Measurements from ENCODE around the gene MTX2. TPM values are rescaled to one million over a fixed set of nuclear protein-coding genes. Genes with fewer than 3 reads are reported as not detected.
"Not testable (repeated sequence)": the region's sequence is repeated elsewhere in the genome, so short reads cannot be mapped to it uniquely, and the experiment has no call there.

MTX2 gene
- total and polyA plus RNA-seq, 5 donors: 34.7 to 83.3 (median 47.6) TPM

DNA sequence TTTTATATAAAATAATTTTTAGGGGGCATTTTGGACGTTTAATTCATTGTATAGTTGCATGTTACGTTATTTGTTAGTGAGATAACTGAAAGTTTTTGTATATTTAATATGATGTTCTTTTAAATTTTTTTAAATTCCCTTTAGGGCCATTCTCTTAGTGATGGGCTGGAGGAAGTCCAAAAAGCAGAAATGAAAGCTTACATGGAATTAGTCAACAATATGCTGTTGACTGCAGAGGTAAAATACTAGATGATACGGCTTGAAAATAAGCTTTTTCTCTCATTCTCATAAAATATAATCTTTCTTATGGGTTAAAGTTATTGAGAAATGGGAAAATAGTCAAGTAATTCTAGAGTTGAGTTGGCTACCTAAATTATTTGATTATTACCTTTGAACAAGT, 58.9 kb downstream of the MTX2 start:
- WGBS: 83% methylated on average over 3 of the region's 3 CpGs
- no peak for DNase-seq

DNA sequence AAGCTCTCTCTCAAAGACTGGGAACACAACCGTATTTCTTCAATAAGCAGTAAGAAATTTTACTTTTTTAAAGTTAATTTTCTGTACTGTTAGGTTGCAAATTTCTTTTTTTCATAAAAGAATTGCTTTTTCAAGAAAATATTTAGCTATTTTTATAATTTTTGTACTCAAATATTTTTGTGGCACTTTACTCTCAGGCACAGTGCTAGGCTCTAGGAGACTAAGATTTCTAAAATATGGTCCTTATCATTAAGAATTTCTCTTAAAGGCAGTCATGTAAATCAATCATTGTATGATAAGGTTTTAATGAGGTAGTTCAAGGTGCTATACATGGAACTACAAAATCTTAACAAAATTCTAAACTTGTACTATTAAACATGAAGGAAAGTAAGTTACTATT, 61.4 kb downstream of the MTX2 start:
- H3K4me3 ChIP-seq (ENCODE audit: low read length): no peak overlapping the region
- H3K4me1 ChIP-seq (ENCODE audit: control insufficient read depth, insufficient read depth, low read length): no peaks in the 10 kb centered on the region
- ATAC-seq: no peak
- WGBS: 99% methylated on average over 1 of the region's 1 CpG
- H3K27me3 ChIP-seq (ENCODE audit: control insufficient read depth, insufficient read depth): no peaks in the 10 kb centered on the region
- DNase-seq: no peak
- intact Hi-C loops (cut with DNase I): no loop called here
- no peak overlapping the region for H3K27ac ChIP-seq (ENCODE audit: low read length)
- no peaks in the 10 kb centered on the region for H3K9me3 ChIP-seq (ENCODE audit: control insufficient read depth, low read length)

More for the DNA sequence above, 58.9 kb downstream of the MTX2 start:
- Histone ChIP-seq H3K27ac (ENCODE audit: low read length) (no peak overlapping the region), H3K4me3 (ENCODE audit: low read length) (no peak overlapping the region), H3K4me1 (ENCODE audit: control insufficient read depth, insufficient read depth, low read length) (no peaks in the 10 kb centered on the region), H3K27me3 (ENCODE audit: control insufficient read depth, insufficient read depth) (no peaks in the 10 kb centered on the region), H3K9me3 (ENCODE audit: control insufficient read depth, low read length) (no peaks in the 10 kb centered on the region)
- no peak for ATAC-seq
- intact Hi-C loops (cut with DNase I): no loop called here

DNA sequence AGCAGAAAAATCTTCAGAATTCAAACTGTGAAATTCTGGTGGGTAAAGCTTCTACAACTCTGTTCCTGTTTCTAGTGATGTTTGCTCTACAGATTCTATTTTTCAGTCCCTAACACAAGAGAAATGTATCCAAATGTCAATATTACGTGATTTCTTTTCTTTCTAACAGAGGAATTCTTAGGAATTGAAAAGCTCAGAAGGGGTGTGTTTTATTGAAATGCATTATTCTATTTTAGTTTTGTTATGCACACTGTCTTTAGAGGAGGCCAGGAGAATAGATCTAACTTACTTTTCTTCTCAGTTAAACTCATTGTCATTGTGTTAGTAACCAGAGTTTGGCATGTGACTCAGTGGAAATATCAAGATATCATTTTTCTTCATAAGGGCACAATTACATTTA, 62.4 kb downstream of the MTX2 start:
- DNase-seq (no peak), ATAC-seq (no peak)
- Histone ChIP-seq H3K9me3 (ENCODE audit: control insufficient read depth, low read length) (no peaks in the 10 kb centered on the region), H3K27ac (ENCODE audit: low read length) (no peak overlapping the region), H3K4me1 (ENCODE audit: control insufficient read depth, insufficient read depth, low read length) (no peaks in the 10 kb centered on the region), H3K27me3 (ENCODE audit: control insufficient read depth, insufficient read depth) (no peaks in the 10 kb centered on the region), H3K4me3 (ENCODE audit: low read length) (no peak overlapping the region)
- WGBS: 99% methylated on average over 1 of the region's 1 CpG
- intact Hi-C loops (cut with DNase I): no loop called here

DNA sequence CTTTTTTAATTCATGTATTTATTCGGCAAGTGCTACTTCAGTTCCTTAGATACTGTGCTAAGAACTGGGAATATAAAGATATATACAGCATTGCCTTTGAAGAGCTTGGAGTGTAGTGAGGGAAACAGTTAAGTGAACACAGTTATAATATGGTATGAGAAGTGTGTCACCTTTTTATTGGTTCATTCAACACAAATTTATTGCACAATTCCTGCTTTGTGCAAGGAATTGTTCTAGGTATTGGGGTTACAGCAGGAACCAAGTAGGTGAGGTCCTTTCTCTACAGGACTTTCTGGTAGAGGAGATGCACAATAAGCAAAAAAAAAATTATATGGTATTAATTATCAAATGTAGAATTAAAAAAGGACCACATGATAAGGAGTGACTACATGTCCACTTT, 65.5 kb downstream of the MTX2 start:
- DNase-seq (no peak), ATAC-seq (no peak)
- H3K4me1 ChIP-seq (ENCODE audit: control insufficient read depth, insufficient read depth, low read length): peaks cover 3% of the 10 kb centered on the region
- H3K4me3 ChIP-seq (ENCODE audit: low read length): no peak overlapping the region
- H3K27me3 ChIP-seq (ENCODE audit: control insufficient read depth, insufficient read depth): no peaks in the 10 kb centered on the region
- H3K9me3 ChIP-seq (ENCODE audit: control insufficient read depth, low read length): no peaks in the 10 kb centered on the region
- H3K27ac ChIP-seq (ENCODE audit: low read length): no peak overlapping the region
- intact Hi-C loops (cut with DNase I): no loop called here
- WGBS: 95% methylated on average over 1 of the region's 1 CpG

DNA sequence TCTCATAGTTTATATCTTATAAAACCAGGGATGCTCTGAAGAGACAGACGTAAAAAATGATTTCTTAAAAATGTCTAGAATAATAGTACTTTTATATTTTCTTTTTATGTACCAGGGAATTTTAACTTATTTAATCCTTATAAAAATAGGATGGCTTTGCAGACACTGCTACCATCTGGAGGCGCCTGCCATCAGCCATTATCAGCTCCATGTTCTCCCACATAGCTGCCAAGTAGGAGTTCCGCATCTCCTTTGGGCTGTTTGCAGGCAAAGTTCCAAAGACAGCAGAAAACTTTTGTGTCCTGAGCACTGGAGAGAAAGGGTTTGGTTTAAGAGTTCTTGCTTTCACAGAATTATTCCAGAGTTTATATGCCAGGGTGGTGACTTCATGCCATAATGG, 69.2 kb downstream of the MTX2 start:
- Histone ChIP-seq H3K4me1 (ENCODE audit: control insufficient read depth, insufficient read depth, low read length) (peaks cover 3% of the 10 kb centered on the region), H3K9me3 (ENCODE audit: control insufficient read depth, low read length) (no peaks in the 10 kb centered on the region), H3K27me3 (ENCODE audit: control insufficient read depth, insufficient read depth) (no peaks in the 10 kb centered on the region), H3K27ac (ENCODE audit: low read length) (no peak overlapping the region), H3K4me3 (ENCODE audit: low read length) (no peak overlapping the region)
- intact Hi-C loops (cut with DNase I): no loop called here
- WGBS: 63% methylated on average over 3 of the region's 3 CpGs
- DNase-seq (peak in 1 of 3 donors; percentile 47), ATAC-seq (no peak)

DNA sequence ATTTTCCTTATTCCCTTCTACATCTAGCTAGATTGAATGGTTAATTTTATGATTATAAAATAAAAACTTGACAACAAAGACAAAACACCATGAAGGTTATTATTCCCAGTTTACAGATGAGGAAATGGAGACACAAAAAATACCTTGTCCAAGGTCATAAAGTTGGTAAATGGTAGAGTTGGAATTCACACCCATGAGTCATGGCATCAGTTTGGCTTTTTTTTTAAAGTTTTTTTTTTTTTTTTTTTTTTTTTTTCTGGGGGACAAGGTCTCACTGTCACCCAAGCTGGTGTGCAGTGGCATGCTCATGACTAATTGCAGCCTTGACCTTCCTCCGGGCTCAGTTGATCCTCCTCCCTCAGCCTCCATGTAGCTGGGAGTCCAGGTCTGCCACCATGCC, 70.0 kb downstream of the MTX2 start:
- no peak overlapping the region for H3K27ac ChIP-seq (ENCODE audit: low read length)
- intact Hi-C loops (cut with DNase I): no loop called here

DNA sequence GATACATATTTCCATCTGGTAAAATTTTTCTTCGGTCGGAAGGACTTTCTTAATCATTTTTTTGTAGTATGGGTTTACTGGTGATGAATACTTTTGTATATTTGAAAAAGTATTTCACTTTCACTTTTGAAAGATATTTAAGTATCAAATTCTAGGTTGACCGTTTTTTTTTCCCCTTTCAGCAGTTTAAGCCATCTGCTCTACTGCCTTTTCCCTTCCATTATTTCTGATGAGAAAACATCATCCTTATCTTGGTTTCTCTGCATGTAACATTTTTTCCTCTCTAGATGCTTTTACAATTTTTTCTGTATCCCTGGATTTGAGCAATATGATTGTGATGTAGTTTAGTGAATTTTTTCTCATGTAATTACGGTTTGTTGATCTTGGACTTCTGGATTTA, 87.0 kb downstream of the MTX2 start:
- H3K27ac ChIP-seq (ENCODE audit: low read length): no peak overlapping the region
- DNase-seq (no peak), ATAC-seq (no peak)
- H3K27me3 ChIP-seq (ENCODE audit: control insufficient read depth, insufficient read depth): no peaks in the 10 kb centered on the region
- H3K4me1 ChIP-seq (ENCODE audit: control insufficient read depth, insufficient read depth, low read length): no peaks in the 10 kb centered on the region
- intact Hi-C loops (cut with DNase I): no loop called here
- 70% methylated on average over 4 of the region's 4 CpGs for WGBS
- no peak overlapping the region for H3K4me3 ChIP-seq (ENCODE audit: low read length)
- no peaks in the 10 kb centered on the region for H3K9me3 ChIP-seq (ENCODE audit: control insufficient read depth, low read length)

More for the DNA sequence above, 70.0 kb downstream of the MTX2 start:
- 100% methylated on average over 1 of the region's 1 CpG for WGBS
- Histone ChIP-seq H3K4me3 (ENCODE audit: low read length) (no peak overlapping the region), H3K27me3 (ENCODE audit: control insufficient read depth, insufficient read depth) (no peaks in the 10 kb centered on the region), H3K9me3 (ENCODE audit: control insufficient read depth, low read length) (no peaks in the 10 kb centered on the region), H3K4me1 (ENCODE audit: control insufficient read depth, insufficient read depth, low read length) (peaks cover 3% of the 10 kb centered on the region)
- ATAC-seq: no peak
- DNase-seq: no peak

DNA sequence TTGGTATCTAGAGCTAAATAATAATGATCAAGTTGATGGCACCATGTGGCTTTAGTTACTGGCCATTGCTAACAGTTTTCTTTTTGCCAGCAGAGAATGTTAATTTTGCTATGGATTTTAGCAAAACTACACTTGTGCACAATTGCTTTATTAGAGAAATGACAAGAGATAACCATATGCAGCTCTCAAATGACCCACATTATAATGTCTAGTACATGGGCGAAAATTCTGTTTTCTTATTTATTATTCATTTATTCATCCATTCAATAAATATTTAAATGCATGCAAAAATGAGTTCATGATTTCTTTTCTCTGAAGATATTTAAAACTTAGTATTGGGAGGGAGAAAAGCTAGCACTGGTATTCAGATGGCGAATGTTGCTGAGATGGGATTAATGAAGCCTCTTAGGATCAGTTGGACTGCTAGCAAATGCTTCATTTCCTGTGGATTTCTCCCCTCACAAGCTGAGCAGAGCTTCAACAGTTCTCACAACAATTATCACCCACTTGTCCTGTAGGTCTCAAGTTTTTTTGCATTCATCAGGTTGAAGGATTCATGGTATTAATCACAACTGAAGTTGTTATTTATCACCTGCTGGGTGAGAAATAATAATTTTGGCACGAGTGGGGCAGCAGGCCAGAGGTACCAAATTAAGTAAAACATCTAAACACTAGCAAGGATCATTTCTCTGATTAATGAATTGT, 95.2 kb downstream of the MTX2 start:
- intact Hi-C loops (cut with DNase I): no loop called here
- Histone ChIP-seq H3K9me3 (ENCODE audit: control insufficient read depth, low read length) (no peaks in the 10 kb centered on the region), H3K4me1 (ENCODE audit: control insufficient read depth, insufficient read depth, low read length) (no peaks in the 10 kb centered on the region), H3K27ac (ENCODE audit: low read length) (no peak overlapping the region), H3K4me3 (ENCODE audit: low read length) (no peak overlapping the region), H3K27me3 (ENCODE audit: control insufficient read depth, insufficient read depth) (no peaks in the 10 kb centered on the region)
- no peak for DNase-seq
- WGBS: 73% methylated on average over 3 of the region's 3 CpGs
- no peak for ATAC-seq

DNA sequence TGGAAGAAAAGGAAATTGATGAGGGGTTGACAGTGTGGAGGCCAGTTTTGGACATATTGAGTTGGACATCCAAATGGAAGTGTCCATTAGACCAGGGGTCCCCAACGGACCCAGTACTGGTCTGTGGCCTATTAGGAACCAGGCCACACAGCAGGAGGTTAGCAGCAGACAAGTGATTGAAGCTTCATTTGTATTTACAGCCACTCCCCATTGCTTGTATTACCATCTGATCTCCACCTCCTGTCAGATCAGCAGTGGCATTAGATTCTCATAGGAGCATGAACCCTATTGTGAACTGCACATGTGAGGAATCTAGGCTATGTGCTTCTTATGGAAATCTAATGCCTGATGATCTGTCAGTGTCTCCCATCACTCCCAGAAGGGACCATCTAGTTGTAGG, 99.1 kb downstream of the MTX2 start:
- H3K27ac ChIP-seq (ENCODE audit: low read length): no peak overlapping the region
- no peak for DNase-seq
- no peaks in the 10 kb centered on the region for H3K9me3 ChIP-seq (ENCODE audit: control insufficient read depth, low read length)
- H3K4me3 ChIP-seq (ENCODE audit: low read length): no peak overlapping the region
- no peaks in the 10 kb centered on the region for H3K4me1 ChIP-seq (ENCODE audit: control insufficient read depth, insufficient read depth, low read length)
- WGBS: 79% methylated on average over 1 of the region's 1 CpG
- H3K27me3 ChIP-seq (ENCODE audit: control insufficient read depth, insufficient read depth): no peaks in the 10 kb centered on the region
- ATAC-seq: no peak
- intact Hi-C loops (cut with DNase I): no loop called here

DNA sequence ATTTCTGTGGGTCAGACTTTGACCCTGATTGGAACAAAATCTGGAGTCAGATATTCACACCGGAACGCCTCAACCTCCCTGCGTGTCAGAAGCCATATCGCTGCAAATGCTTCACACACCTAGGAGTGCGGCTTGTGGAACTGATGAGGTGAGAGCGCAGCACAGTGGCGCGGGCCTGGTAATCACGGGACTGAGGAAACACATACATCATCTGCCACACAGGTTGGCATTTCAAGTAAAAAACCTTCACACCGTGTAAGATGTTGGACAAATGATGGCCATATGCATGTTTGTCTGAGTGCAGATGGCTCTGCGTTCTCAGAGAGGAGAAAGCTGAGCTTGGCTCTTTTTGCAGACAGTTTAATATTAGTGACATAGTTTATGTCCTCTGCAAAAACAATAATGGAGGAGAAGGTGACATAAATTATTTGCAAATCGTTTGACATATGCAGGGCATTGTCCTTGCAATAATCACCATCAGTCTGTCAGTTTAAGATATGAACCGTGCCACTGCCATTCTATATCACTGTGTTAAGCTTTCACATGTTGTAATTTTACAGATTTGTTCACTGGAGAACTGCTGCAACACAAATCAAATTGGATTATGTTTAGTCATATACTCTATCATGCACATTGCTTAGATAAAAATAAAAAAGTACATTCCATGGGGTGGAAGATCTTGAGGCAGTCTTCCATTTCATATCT, 101.4 kb downstream of the MTX2 start:
- Histone ChIP-seq H3K27ac (ENCODE audit: low read length) (no peak overlapping the region), H3K4me1 (ENCODE audit: control insufficient read depth, insufficient read depth, low read length) (no peaks in the 10 kb centered on the region)
- ATAC-seq: no peak

DNA sequence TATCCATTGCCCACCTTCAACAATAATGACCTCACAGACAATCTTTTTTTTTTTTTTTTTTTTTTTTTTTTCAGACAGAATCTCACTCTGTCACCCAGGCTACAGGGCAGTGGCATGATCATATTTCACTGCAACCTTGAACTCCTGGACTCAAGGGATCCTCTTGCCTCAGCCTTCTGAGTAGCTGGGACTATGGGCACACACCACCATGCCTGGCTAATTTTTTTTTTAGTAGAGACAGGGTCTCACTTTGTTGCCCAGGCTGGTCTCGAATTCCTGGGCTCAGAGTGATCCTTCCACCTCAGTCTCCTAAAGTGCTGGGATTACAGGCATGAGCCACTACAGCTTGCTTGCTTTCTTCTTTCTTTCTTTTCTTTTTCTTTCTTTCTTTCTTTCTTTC, 103.9 kb downstream of the MTX2 start:
- H3K9me3 ChIP-seq (ENCODE audit: control insufficient read depth, low read length); intact Hi-C loops (cut with DNase I); ATAC-seq; H3K4me1 ChIP-seq (ENCODE audit: control insufficient read depth, insufficient read depth, low read length); DNase-seq; H3K27me3 ChIP-seq (ENCODE audit: control insufficient read depth, insufficient read depth); H3K4me3 ChIP-seq (ENCODE audit: low read length); H3K27ac ChIP-seq (ENCODE audit: low read length): not testable (repeated sequence)
- 88% methylated on average over 1 of the region's 1 CpG for WGBS

More for the DNA sequence above, 101.4 kb downstream of the MTX2 start:
- Histone ChIP-seq H3K9me3 (ENCODE audit: control insufficient read depth, low read length) (no peaks in the 10 kb centered on the region), H3K4me3 (ENCODE audit: low read length) (no peak overlapping the region), H3K27me3 (ENCODE audit: control insufficient read depth, insufficient read depth) (no peaks in the 10 kb centered on the region)
- no peak for DNase-seq
- WGBS: 69% methylated on average over 13 of the region's 13 CpGs
- intact Hi-C loops (cut with DNase I): no loop called here

All from right cardiac atrium (tissue), 5 donors.